Measurements from ENCODE around the gene RBM15B.

- TF ChIP-seq CREB5 (CRISPR knock-in tag; IDR thresholded peaks at IDR 0.05; ENCODE audit: low read depth) (no peak), ISL1 (CRISPR knock-in tag; IDR thresholded peaks at IDR 0.05) (no peak), ZFP30 (CRISPR knock-in tag; IDR thresholded peaks at IDR 0.05) (no peak), PATZ1 (CRISPR knock-in tag; IDR thresholded peaks at IDR 0.05; ENCODE audit: borderline replicate concordance) (no peak), ZC3H10 (CRISPR knock-in tag; IDR thresholded peaks at IDR 0.05) (no peak)
These were observed 12.4 kb upstream of the RBM15B start for GRCh38 chr3:51378726-51379125.
